ENCODE results near the gene SLC7A10.
"Not testable (repeated sequence)": the region's sequence is repeated elsewhere in the genome, so short reads cannot be mapped to it uniquely, and the experiment has no call there.

Gene SLC7A10

GRCh38 chr19:33168528-33168927, 57.1 kb downstream of the SLC7A10 start:
- H3K4me3 ChIP-seq (ENCODE audit: low read depth in 1 of 2, low read length in 2 of 2): no peak overlapping the region

GRCh38 chr19:33167438-33167837, 58.2 kb downstream of the SLC7A10 start:
- DNase-seq (no peak), ATAC-seq (ENCODE audit: insufficient read depth, low read depth) (no peak)
- Histone ChIP-seq H3K27ac (ENCODE audit: low read length) (no peak overlapping the region), H3K4me3 (ENCODE audit: low read depth in 1 of 2, low read length in 2 of 2) (no peak overlapping the region), H3K27me3 (ENCODE audit: insufficient read depth, low read length, poor library complexity) (no peaks in the 10 kb centered on the region), H4K20me1 (ENCODE audit: insufficient read depth, low read length) (no peaks in the 10 kb centered on the region), H3K9ac (ENCODE audit: low read depth, low read length) (no peak overlapping the region), H3K36me3 (ENCODE audit: insufficient read depth, low read length) (no peaks in the 10 kb centered on the region), H3K4me1 (ENCODE audit: insufficient read depth, low read length) (no peaks in the 10 kb centered on the region), H3K79me2 (ENCODE audit: insufficient read depth, low read length) (no peaks in the 10 kb centered on the region), H2AFZ (ENCODE audit: low read depth, low read length) (no peak overlapping the region), H3K9me3 (ENCODE audit: insufficient read depth, low read length, severe bottlenecking) (peaks cover 4% of the 10 kb centered on the region), H3K4me2 (ENCODE audit: insufficient read depth, low read length) (no peak overlapping the region)
- TF ChIP-seq CTCF (IDR thresholded peaks at IDR 0.05; ENCODE audit: borderline replicate concordance, extremely low read depth, low read length, poor library complexity, severe bottlenecking): no peak
- TF ChIP-seq EZH2 (IDR thresholded peaks at IDR 0.05; ENCODE audit: borderline replicate concordance, low read depth, low read length, severe bottlenecking): no peak

More at GRCh38 chr19:33168528-33168927, 57.1 kb downstream of the SLC7A10 start:
- no peaks in the 10 kb centered on the region for H4K20me1 ChIP-seq (ENCODE audit: insufficient read depth, low read length)
- H2AFZ ChIP-seq (ENCODE audit: low read depth, low read length): no peak overlapping the region
- no peak for DNase-seq
- ATAC-seq (ENCODE audit: insufficient read depth, low read depth): no peak
- no peak overlapping the region for H3K9ac ChIP-seq (ENCODE audit: low read depth, low read length)
- H3K4me2 ChIP-seq (ENCODE audit: insufficient read depth, low read length): no peak overlapping the region
- peaks cover 6% of the 10 kb centered on the region for H3K4me1 ChIP-seq (ENCODE audit: insufficient read depth, low read length)
- no peaks in the 10 kb centered on the region for H3K79me2 ChIP-seq (ENCODE audit: insufficient read depth, low read length)
- H3K9me3 ChIP-seq (ENCODE audit: insufficient read depth, low read length, severe bottlenecking): peaks cover 4% of the 10 kb centered on the region
- no peak for TF ChIP-seq EZH2 (IDR thresholded peaks at IDR 0.05; ENCODE audit: borderline replicate concordance, low read depth, low read length, severe bottlenecking)
- TF ChIP-seq CTCF (IDR thresholded peaks at IDR 0.05; ENCODE audit: borderline replicate concordance, extremely low read depth, low read length, poor library complexity, severe bottlenecking): no peak
- H3K27me3 ChIP-seq (ENCODE audit: insufficient read depth, low read length, poor library complexity): no peaks in the 10 kb centered on the region
- H3K27ac ChIP-seq (ENCODE audit: low read length): no peak overlapping the region
- no peaks in the 10 kb centered on the region for H3K36me3 ChIP-seq (ENCODE audit: insufficient read depth, low read length)

DNA sequence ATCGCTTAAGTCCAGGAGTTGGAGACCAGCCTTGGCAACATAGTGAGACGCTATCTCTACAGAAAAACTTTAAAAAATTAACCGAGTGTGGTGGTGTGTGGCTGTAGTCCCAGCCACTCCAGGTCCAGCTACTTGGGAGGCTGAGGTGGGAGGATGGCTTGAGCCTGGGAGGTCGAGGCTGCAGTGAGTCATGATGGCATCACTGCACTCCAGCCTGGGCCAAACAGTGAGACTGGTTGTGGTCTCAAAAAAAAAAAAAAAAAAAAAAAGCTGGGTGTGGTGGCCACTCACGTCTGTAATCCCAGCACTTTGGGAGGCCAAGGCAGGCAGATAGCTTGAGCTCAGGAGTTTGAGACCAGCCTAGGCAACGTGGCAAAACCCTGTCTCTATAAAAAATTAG, 59.6 kb downstream of the SLC7A10 start:
- H3K27ac ChIP-seq (ENCODE audit: low read length): not testable (repeated sequence)

GRCh38 chr19:33163481-33163880, 62.2 kb downstream of the SLC7A10 start:
- ATAC-seq (ENCODE audit: insufficient read depth, low read depth): no peak
- Histone ChIP-seq H3K27me3 (ENCODE audit: insufficient read depth, low read length, poor library complexity) (no peaks in the 10 kb centered on the region), H3K9ac (ENCODE audit: low read depth, low read length) (no peak overlapping the region)

More for the DNA sequence above, 59.6 kb downstream of the SLC7A10 start:
- ATAC-seq (ENCODE audit: insufficient read depth, low read depth); DNase-seq; H3K4me2 ChIP-seq (ENCODE audit: insufficient read depth, low read length); H3K4me1 ChIP-seq (ENCODE audit: insufficient read depth, low read length); H3K9ac ChIP-seq (ENCODE audit: low read depth, low read length); H3K36me3 ChIP-seq (ENCODE audit: insufficient read depth, low read length); H3K4me3 ChIP-seq (ENCODE audit: low read depth in 1 of 2, low read length in 2 of 2); H3K79me2 ChIP-seq (ENCODE audit: insufficient read depth, low read length); H2AFZ ChIP-seq (ENCODE audit: low read depth, low read length); H3K9me3 ChIP-seq (ENCODE audit: insufficient read depth, low read length, severe bottlenecking); H4K20me1 ChIP-seq (ENCODE audit: insufficient read depth, low read length); H3K27me3 ChIP-seq (ENCODE audit: insufficient read depth, low read length, poor library complexity): not testable (repeated sequence)

More at GRCh38 chr19:33163481-33163880, 62.2 kb downstream of the SLC7A10 start:
- peaks cover 19% of the 10 kb centered on the region for H3K4me1 ChIP-seq (ENCODE audit: insufficient read depth, low read length)
- no peak for DNase-seq
- H3K4me2 ChIP-seq (ENCODE audit: insufficient read depth, low read length): no peak overlapping the region
- H2AFZ ChIP-seq (ENCODE audit: low read depth, low read length): no peak overlapping the region
- H3K36me3 ChIP-seq (ENCODE audit: insufficient read depth, low read length): no peaks in the 10 kb centered on the region
- H3K79me2 ChIP-seq (ENCODE audit: insufficient read depth, low read length): no peaks in the 10 kb centered on the region
- no peak overlapping the region for H3K27ac ChIP-seq (ENCODE audit: low read length)
- H3K9me3 ChIP-seq (ENCODE audit: insufficient read depth, low read length, severe bottlenecking): peaks cover 4% of the 10 kb centered on the region
- no peak overlapping the region for H3K4me3 ChIP-seq (ENCODE audit: low read depth in 1 of 2, low read length in 2 of 2)
- no peak for TF ChIP-seq EZH2 (IDR thresholded peaks at IDR 0.05; ENCODE audit: borderline replicate concordance, low read depth, low read length, severe bottlenecking)
- TF ChIP-seq CTCF (IDR thresholded peaks at IDR 0.05; ENCODE audit: borderline replicate concordance, extremely low read depth, low read length, poor library complexity, severe bottlenecking): no peak
- H4K20me1 ChIP-seq (ENCODE audit: insufficient read depth, low read length): 0 out of 2 replicates have a peak, but pooled peaks cover 2% of the 10 kb centered on the region
